T-helper 1 cell (primary cell): ENCODE measurements around the gene LBHD2.

Source experiments
- DNase-seq, 5 donors: peaks; one replicate each; pipeline ENCODE4 v3.0.0-alpha.2; 2012 to 2020

Gene LBHD2

DNA sequence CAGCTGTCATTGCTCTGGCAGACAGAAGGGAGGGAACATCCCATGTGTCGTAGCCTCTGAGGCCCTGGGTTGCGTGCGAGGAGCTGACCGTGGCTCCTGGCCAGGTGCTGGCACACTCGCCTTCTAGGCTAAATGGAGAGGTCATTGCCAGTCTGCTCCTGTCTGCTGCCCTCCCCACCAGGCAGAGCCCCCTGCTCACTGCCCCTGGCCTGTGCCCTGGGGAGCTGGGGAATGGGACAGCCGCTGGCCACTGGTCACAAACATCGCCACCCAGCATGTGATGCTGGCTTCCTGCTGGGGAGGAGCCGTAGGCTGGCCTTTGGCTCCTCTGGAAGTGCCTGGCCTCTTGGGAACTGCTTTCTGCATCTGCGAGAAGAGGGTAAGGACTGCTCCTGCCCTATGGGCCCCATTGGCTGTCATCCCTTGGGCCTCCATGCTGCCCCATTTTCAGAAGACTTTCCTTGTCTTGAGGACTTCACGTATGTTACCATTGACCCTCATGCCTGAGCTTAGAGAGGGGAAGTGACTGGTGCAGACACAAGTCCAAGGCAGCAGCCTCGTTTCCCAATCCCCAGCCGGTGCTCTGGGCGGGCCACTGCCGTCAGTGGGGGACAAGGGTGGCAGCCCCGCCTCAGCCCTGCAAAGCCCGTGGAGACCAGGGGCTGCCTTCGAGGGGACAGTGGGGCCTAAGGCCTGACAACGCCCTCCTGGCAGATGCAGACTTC lies 37.3 kb downstream of the LBHD2 start:
- no peak for DNase-seq

DNA sequence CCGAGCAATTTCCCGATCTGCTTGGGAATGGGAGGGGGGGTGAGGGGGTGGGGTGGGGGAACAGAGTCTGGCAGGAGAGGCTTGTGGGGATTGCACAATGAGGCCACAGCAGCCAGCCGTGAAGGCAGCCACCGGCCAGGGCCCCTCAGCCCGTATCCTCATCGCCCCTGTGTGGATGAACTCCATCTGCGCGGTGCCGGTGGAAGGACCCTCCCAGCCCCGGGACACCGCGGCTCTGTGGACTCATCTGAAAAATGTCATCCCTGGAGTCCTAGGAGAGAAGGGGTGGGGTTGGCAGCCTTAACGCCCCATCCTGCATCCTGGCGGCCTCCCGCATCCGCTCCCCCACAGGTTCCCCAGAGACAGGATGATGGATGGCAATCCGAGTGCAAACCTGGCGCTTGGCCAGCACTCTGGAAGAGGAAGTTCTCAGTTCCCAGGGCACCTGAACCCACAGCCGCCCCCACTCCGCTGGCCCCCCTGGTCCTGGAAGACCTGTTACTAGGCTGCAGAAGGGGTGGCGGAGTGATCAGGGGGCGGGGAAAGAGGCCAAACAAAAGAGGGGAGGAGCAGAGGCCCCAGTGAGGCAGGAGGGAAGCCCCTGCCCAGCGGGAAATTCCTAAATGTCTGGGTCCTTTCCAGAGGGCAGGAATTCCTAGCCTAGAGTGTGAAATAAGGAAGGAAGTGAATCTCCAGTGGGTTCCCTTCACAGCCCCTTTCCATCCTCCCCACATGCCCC lies 38.0 kb downstream of the LBHD2 start:
- DNase-seq = no peak

DNA sequence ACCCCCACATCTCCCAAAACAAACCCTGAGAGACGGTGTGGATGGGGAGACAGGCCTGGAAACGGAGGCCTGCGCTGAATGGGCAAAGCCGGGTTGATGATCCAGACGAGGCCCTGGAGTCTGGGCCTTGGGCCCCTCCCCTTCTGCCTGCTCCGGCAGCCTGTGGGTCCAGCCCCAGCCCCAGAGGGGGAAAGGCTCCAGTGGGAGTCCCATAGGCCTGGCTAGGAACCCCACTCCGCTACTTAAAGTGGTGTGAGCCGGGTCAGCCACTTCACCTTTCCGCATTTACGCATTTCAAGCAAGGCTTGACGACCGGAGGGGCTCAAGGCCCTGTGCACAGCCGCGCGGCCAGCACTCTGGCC lies 38.6 kb downstream of the LBHD2 start:
- no peak for DNase-seq

DNA sequence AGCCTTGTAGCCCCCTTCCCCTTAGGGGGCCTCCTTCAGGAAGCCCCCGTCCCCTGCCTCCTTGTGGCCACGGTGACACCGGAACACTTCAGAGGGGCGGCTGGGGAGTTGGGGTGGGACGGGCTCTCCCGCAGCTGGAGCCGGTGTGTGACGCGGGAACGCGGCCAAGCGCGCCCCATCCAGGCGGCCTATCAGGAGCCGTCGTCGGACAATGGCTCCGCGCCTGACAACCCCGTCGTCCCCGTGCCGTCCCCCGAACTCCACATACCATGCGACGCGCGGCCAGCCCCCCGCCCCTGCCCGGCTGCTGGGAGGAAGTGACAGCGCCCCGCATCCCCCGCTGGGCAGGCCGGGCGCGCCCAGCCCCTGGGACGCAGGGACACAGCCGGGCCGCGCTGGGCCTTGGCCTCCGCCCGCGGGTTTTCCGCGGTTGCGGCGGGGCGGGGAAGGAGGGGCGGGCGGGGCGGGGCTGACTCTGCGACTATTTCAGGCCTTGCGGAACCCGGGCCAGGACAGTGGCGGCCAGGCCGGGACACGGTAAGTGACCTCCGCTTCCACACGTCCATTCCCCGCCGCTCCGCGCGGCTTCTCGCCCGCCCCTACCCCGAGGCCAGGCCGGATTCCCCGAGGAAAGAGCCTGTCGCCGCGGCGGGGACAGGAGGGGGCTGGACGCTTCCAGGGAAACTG lies 39.1 kb downstream of the LBHD2 start, which contains the start of gene TNFAIP2:
Gene TNFAIP2, plus strand, starts transcription at position 515 of the 687 bp plus-strand sequence. CDS start 2,997 bp downstream, outside the sequence.
- DNase-seq = no peak

DNA sequence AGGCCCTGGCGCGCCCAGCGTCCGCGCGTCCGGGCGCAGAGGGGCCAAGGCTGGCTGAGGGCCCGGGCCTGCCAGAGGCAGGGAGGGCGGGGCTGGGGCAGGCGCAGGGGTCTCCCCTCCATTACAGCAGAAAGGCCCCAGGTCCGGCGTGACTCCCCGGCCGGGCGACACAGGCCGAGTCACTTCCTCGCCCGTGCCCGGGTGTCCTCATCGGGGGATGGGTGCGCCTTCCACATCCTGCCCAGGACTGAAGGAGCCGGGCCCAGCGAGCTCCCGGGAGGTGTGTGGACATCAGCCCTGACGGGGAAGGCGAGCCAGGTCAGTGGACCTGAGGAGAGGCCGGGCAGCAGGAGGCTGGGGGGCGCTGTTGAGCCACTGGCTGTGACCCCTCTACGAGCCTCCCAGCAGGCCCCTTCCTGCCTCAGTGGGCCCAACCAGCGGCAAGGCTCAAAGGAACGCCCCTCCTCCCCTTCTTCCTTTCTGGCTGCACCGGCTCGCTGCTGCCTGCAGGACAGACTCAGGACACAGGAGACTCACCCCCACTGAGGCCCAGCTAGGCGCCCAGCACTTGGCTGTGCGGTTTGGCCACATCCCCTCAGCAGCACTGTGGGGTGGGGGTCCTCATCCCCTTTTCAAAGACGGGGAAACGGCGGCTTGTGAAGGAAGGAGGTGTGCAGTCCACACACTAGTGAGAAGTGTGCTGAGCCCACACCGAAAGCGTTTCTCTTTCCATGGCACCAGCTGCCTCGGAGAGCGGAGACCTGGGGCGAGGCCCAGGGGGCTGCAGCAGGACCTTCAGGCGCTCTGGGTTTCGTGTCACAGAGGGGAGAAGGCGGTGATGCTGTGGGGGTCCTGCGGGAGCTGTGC lies 39.9 kb downstream of the LBHD2 start:
- no peak for DNase-seq

DNA sequence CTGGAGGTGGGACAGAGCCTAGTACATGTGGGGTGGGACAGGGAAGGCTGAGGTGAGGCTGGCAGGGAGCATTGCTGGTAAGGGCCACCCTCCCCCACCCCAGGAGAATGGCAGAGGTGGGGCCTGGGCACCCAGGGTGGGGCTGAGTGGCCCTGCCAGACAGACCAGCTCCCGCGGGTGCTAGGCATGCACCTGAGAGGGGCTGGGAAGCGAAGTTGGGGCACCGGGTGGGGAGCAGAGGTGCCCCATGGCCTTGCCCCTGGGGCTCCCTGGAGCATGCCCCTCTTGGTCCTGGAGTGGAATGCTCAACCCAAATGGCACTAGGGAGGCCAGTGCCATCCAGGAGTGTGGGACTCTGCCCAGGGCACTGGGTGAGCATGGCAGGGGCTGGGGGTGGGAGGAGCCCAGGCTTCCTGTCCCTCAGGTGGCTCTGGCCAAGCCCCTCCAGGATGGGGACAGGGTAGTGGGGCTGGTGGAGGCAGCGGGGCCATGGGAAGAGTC lies 40.5 kb downstream of the LBHD2 start:
- no peak for DNase-seq

DNA sequence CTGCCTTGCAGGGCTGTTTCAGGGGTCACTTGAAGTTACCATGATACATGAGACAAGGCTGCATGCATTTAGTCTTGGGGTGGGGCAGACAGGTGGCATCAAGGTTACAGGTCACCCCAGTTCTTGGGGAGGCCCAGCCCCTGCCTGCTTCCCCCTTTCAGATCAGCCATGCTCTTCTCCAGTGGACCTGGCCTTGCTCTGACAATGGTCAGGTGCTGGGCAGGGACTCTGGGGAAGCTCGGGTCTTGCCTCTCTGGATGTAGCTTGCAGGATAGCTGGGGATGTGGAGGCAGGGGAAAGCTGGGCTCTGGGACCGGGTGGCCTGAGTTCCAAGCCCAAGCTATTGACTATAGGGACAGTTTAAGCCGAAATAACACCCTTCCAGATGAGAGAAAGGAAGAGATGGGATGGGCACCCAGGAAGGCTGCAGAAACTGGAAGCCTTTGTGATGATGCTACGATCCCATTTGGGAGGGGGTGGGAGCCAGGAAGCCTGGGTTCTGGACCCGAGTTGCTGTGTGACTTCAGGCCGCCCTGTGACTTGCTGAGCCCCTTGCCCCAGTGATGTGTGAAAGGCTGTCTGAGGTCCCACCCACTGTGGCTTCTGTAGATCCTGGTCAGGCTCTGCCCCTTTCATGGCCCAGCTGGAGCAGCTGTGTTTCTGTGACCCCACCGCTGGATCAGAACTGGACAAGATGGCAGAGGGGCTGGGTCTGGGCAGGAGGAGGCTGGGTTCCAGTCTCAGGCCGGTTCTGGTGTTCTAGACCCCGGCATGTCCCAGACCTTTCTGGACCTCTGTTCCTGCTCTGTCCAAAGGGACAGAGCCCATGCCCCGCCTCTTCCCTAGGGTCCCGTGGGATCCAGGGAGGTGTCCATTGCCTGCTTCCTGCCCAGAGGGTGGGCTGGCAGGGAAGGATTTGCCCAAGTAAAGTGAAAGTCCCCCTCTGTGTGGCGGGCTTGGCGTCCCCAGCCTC lies 41.4 kb downstream of the LBHD2 start:
- no peak for DNase-seq

DNA sequence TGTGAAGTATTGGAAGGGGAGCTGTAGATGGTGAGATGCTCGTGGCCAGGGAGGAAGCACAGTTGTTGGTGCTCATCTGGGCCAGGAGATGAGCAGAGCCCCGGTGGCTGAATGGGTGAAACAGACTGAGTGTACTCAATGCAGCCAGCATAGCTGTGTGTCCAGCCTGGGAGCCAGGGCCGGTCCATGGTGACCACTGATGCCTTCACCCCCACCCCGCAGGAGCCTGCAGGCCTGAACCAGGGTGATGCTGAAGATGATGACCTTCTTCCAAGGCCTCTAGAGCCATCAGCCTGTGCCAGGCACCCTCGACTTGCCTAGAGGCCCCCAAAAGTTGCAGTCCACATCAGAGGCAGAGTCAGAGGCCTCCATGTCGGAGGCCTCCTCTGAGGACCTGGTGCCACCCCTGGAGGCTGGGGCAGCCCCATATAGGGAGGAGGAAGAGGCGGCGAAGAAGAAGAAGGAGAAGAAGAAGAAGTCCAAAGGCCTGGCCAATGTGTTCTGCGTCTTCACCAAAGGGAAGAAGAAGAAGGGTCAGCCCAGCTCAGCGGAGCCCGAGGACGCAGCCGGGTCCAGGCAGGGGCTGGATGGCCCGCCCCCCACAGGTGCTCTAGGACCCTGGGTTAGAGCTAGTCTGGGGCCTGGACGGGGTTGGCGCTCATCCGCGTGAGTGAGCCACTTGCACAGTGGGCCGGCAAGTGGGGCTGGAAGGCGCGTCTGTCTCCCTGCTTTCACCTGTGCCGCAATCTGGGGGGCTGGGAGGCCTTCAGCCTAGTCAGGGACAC lies 42.3 kb downstream of the LBHD2 start:
- no peak for DNase-seq

DNA sequence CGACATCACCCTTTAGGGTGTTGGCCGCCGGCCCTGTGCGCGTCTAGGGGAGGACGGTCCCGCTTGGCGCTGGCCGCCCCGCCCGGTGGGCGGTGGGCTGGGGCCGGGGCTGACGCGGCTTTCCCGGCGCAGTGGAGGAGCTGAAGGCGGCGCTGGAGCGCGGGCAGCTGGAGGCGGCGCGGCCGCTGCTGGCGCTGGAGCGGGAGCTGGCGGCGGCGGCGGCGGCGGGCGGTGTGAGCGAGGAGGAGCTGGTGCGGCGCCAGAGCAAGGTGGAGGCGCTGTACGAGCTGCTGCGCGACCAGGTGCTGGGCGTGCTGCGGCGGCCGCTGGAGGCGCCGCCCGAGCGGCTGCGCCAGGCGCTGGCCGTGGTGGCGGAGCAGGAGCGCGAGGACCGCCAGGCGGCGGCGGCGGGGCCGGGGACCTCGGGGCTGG lies 42.9 kb downstream of the LBHD2 start:
- no peak for DNase-seq

DNA sequence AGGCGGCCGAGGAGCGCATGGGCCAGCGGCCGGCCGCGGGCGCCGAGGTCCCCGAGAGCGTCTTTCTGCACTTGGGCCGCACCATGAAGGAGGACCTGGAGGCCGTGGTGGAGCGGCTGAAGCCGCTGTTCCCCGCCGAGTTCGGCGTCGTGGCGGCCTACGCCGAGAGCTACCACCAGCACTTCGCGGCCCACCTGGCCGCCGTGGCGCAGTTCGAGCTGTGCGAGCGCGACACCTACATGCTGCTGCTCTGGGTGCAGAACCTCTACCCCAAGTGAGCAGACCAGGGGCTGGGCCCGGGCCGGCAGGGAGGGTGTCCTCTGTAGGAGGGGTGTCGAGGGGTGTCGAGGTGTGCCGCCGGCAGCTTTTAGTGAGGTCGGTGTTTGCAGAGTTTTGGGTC lies 43.3 kb downstream of the LBHD2 start:
- DNase-seq = no peak

DNA sequence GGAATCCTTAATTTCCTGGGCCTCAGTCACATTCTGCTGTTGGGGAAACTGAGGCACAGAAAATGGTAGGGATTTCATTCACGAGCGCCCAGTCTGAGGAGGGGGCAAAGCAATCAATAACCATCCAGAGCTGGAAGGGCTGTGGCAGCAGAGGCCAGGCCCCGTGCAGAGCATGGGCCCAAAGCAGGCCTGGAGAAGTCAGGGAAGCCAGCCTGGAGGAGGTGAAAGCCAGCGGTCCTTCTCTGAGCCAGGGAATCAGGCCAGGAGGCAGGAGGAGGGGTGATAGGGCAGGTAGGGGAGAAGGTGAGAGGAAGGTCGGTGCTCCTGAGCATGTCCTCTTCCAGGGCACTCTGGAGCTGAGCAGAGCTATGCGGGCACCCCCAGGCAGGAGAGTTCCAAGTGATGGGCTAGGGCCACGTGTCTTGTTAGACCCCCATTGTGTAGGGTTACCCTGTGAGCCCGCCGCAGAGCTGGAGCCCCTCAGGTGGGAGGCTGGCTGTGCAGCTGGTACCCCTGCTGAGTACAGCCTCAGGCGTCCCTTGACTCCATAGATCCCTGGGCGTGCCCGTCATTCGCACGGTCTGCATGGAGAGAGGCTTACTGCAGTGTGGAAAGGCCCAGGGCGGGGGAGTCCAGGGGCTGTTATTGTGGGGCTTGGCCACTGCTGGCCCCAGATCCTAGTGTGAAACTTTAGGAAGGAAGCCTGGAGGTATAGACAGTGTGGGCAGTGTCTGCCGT lies 44.0 kb downstream of the LBHD2 start:
- DNase-seq = no peak

DNA sequence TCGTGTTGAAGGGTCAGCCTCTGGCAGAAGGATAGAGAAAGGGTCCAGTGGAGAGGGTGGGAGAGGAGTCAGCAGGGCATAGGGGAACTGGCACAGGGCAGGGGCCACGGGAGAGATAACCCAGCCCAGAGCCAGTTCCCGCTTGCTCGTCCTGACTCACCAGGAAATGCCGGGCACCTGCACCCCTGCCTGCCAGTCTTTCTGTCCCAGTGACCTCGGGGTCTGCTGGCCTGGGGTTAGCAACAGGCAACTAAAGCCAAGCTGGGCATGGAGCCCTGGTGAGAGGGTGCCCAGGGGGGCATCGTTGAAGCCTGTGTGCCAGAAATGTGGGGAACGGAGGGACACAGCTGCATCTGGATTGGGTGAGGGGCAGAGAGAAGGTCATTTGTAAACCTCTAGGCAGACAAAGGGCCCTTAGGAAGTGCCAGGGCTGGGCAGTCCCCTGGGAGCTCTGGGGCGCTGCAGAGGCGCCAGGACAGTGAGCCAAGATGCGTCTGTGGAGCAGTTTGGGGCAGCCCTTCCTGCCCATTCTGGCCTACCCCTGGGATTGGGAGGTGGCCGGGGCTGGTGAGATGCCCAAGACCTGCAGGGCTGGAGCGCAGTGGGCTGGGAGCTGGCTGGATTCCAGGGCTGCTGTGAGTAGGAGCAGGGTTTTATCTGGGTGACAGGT lies 44.8 kb downstream of the LBHD2 start:
- DNase-seq = no peak

DNA sequence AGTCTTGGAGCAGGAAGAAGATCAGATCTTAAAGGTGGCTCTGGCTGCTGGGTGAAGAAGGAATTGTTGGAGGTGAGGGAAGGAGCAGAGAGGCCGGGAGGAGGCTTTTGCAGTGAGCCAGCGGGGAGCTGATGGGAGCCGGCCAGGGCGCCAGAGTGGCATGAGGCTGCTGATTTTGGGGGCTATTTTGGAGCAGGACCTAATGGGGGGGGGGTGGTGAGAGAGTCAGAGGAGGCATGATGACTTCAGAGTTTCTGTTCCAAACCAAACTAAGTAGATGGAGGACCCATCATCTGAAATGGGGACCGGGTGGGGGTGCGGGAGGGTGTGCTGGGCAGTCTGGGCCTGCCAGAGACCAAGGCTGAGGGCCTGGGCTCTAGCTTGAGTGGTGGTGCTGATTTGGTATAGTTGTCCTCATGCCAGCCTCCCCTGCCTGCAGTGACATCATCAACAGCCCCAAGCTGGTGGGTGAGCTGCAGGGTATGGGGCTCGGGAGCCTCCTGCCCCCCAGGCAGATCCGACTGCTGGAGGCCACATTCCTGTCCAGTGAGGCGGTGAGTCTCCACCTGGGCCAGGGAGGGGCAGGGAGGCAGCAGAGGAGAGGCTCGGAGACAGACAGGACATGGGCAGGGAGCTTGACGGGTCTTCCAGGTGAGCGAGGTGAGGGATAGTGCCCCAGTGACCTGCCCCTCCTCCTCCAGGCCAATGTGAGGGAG lies 45.4 kb downstream of the LBHD2 start:
- DNase-seq = no peak

DNA sequence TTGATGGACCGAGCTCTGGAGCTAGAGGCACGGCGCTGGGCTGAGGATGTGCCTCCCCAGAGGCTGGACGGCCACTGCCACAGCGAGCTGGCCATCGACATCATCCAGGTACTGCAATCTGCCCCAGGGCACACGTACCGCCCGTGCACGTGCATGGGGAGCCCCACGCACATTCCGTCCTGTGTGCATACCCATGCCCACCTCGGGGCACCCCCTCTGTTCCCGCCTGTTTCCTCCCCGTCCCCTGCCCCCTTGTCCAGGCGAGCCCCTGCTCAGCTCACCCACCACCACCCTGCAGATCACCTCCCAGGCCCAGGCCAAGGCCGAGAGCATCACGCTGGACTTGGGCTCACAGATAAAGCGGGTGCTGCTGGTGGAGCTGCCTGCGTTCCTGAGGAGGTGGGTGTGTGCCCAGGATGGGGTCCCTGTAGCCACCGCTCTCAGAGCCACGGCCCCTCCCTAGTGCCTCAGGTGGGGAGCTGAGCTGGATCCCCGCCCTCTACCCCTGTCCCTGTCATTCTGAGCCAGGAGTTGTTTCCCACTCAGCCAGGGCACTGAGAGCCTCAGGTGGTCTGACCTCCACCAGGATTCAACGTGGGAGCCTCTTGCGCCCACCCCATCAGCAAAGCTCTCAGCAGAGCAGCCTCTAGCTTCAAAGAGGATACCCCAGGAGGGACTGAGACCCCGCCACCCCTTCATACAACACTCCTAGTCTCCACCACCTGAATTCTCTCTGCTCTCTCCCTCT lies 46.2 kb downstream of the LBHD2 start:
- DNase-seq = no peak

DNA sequence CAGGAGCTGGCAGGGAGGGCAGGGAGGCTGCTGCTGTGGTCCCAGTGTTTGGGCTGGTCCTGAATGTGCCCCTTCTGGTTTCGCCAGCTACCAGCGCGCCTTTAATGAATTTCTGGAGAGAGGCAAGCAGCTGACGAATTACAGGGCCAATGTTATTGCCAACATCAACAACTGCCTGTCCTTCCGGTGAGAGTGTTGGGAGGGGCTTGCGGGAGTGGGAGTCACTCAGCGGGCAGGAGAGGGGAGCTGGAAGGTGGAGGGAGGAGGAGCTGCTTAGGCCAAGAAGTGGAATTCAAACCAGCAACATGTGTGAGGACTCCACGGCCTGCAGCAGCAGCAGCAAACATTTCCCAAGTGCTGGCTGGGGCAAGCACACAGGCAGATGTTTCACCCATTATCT lies 47.0 kb downstream of the LBHD2 start:
- DNase-seq = no peak

DNA sequence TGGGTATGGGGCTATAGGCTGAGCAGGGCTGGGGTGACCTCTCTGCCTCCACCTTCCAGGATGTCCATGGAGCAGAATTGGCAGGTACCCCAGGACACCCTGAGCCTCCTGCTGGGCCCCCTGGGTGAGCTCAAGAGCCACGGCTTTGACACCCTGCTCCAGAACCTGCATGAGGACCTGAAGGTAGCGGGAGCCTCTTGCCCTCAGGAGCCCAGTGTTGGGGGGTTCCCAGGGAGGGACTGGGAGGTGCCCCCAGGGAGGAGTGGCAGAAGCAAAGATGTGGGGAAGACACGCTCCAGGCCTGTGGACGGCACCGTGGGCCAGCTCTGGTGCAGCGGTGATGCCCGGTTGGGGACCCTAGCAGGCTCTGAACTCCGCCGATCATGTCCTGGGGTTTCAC lies 47.6 kb downstream of the LBHD2 start:
- no peak for DNase-seq

DNA sequence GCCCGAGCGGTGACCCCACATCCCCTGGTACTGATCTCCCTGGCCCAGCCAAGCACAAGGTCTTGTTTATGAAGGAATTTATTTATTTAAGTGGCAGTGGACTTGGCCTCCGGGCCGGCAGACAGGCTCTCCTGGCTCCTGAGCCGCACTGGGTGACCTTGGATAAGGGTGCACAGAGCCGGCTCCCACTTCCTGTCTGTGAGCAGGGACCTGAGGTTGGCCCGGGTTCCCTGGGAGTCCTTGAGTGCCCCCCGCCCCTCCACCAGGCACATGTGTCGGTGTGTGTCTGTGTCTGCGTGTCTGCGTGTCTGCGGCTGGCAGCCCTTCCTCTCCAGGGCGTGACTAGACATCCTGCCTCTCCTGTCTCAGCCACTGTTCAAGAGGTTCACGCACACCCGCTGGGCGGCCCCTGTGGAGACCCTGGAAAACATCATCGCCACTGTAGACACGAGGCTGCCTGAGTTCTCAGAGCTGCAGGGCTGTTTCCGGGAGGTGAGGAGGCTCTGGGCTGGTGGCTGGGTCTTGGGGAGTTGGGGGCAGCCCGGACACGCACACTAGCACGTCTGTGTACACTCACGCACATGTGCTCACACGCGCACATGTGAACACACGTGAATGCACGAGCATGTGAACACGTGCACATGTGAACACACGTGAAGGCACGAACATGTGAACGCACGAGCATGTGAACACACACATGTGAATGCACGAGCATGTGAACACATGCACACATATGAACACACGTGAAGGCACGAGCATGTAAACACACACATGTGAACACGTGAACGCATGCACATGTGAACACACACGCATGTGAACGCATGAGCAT lies 48.6 kb downstream of the LBHD2 start:
- DNase-seq = no peak
